Fibroblast of skin of right biceps (primary cell): Measurements from ENCODE around the gene NKX2-3.

Source experiments
- DNase-seq: peaks from one replicate; pipeline ENCODE4 v3.0.0-alpha.2; 2013

NKX2-3 gene

DNA sequence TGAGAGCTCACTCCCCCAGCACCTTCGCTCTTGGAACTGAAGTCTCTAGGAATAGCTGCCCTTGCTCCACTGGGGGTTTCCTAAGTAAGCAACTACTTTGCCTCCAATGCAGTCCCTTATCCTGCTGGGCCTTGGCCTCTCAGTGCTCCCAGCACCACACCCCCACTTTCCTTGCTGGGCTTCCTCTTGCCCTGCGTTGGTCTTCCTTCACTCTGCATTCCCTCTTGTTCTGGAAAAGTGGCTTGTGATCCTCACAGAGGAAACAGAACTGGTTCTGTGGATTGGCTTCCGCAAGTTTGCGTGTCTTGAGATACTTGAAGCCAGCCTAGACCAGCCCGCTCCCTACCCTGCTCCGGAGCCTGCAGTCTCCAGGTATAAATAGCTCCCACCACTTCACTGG, 6.4 kb downstream of the NKX2-3 start:
- DNase-seq: no peak

DNA sequence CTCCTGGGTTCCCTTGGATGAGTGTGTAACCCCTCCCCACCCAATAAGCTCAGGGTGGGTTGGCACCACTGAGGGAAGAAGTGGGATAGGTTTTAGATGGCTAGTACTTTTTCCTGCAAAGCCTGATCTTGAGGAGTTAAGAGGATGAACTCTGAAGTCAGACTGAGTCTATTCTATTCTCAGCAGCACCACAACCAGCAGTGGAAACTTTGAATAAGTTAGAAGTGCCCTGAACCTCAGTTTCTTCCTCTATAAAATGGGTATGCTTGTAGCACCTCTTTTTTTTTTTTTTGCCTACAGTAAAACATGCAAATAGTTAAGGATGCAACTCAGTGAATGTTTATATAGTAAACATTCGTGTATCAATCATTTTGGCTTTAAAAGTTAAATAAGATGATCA, 7.1 kb downstream of the NKX2-3 start:
- DNase-seq: no peak

DNA sequence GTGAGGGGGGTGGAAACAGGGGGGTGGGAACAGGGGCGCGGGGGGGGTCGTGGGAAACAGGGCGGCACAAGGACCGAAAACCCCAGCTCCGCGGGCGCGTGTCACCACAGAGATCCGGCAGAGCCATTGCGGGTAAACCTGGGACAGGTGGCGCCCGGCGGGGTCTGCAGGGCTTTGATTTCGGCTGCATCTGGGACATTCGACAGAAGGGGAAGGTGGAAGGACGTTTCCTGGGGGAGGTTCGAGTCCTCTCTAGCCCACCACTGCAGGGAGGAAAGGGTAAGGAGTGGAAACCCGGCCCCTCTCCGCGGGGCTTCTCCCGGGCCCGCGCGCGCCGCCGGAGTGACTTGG, 7.5 kb downstream of the NKX2-3 start:
- DNase-seq: no peak

DNA sequence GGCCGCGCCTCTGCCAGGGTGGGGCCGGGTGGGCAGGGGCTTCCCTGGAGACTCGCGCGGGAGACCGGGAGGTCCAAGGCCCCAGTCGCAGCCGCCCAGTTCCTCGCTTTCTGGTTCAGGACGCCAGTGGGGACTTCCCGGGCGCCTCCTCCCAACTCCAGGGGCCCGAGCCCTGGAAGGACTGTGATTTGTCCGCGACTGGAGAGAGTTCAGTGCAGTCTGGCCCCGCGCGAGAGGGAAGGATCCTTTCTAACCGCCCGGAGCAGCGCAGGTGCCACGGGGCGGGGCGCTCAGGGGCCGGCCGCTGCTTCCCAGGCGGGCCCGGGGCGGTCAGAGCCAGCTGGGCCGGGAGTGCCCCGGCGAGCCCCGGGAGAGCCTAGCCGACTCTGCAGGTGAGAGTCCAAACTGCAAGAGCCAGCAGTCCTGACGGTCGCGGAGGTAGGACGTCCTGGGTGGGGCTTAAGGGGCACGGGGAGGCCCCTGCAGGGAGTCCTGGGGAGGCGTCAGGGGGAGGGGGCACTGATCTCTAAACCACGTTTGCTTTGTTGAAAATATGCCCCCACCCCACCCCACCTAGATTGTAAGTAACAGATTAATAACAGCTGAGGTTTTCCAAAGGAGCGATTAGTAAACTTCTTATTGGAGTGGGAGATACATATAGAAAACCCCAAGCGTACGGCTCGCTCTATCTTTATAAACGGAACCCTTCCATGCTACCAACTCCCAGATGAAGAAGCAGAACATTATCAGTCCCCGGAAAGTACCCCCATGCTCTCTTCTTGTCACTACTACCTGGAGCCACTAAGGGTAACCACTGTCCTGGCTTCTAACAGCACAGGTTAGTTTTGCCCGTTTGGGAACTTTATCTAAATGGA, 8.2 kb downstream of the NKX2-3 start:
- no peak for DNase-seq

- no peak for DNase-seq
Observed at GRCh38 chr10:99544322-99544721, 11.6 kb downstream of the NKX2-3 start.

DNA sequence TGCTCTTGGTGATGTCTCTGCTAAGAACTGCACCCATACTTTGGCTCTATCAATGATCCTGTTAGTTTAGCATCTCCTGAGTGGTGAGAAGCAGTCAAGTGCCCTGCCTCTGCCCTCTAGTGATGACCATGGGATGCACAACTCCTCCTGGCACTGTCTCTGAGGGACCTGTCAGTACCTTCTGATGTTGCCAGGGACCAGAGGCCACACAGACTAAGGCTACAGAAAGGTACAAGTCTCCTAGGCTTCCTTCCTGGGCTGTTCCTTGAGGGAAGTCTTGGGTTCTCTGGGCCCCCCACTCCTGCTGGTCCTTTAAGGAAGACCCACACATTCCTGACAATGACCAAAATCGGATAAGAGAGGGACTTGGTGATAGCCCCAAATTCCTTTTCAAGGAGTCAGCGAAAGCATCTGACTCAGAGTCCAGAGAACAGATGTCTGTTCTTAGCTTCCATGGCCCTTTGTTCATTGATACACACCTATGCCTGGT, 15.3 kb downstream of the NKX2-3 start:
- DNase-seq: peak; percentile 24

DNA sequence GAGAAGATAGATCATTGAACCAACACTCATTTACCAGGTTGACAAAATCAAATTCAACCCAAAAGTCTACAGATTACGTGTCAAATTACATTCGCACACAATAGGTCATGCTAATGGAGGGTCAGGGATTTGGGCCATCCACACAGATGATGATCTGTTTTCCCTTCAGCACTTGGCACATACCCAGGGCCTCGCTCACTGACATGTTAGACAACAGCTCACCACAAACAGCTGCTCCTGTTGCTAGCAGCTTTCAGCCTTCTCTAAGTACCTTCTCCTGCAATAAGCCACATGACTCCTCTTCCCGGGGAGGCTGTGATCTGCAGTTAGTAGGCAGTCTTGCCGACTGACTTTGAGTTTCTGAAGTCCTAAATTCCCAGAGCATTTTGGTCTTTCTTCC, 18.4 kb downstream of the NKX2-3 start:
- DNase-seq: peak; percentile 35

GRCh38 chr10:99551616-99552015, 18.9 kb downstream of the NKX2-3 start:
- DNase-seq: no peak

DNA sequence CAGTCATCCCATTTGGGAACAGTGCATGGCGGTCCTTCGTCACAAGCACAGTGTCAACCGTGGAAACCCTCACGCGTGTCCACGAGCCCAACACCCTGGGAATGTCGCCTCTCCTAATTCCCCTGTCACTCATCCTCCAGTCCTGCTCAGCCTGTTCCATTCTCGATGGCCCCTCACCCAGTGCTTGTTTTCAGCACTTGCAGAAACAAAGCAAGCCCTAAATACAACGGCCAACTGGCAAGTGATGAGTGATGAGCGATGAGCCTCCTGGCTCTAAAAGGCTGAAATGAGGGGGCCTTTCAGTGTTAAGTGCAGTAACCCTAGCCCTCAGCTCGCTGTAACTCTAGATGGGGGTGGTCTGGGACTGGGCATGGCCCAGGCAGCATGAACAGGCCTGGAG, 22.6 kb downstream of the NKX2-3 start:
- no peak for DNase-seq

DNA sequence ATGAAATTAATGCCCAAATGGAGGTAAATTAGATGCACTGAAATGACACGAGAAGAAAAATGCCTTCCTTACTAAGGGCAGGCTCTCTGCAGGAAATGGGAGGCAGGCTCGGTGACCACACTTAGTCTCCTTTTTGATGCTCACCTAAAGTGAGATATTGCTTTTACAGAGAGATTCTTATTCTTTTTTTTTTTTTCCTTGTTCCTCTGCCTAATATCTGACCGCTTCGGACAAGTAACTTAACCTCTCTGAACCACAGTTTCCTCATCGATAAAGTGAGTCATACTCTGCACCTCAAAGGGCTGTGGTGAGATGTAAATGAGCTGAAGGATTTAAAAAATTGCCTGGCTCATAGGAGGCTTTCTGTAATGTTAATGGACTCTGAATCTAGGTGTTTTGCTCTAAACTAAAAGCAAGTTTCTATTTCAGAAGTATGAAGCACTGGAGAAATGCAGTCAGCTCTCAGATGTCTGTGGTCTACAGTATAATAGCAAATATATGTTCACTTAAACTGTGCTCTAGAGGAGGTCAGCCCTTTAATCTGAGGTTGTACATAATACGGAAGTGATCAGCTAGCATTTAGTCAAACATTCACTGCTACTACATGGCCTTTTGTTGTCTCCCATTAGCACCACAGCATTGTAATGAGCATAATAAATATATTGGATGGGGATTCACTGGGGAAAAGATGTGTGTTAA, 23.2 kb downstream of the NKX2-3 start:
- DNase-seq: no peak

DNA sequence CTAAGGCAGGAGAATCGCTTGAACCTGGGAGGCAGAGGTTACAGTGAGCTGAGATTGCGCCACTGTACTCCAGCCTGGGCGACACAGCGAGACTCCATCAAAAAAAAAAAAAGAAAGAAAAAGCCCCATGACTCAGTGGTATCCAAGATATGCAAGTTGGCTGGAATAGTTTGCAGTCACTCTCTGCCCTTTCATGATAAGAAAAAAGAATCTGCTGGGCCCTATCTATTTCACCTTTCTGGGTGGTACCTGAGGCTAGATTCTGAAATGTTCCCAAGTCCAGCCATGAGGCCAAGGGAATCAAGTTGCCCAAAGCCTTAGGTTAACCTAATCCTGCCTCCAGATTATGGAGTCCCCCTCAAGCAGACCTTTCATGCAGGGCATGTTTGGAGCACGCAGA, 24.3 kb downstream of the NKX2-3 start:
- no peak for DNase-seq

GRCh38 chr10:99558708-99559107, 26.0 kb downstream of the NKX2-3 start:
- no peak for DNase-seq

- DNase-seq: peak; percentile 40
Observed at GRCh38 chr10:99560277-99561126, 27.8 kb downstream of the NKX2-3 start.

DNA sequence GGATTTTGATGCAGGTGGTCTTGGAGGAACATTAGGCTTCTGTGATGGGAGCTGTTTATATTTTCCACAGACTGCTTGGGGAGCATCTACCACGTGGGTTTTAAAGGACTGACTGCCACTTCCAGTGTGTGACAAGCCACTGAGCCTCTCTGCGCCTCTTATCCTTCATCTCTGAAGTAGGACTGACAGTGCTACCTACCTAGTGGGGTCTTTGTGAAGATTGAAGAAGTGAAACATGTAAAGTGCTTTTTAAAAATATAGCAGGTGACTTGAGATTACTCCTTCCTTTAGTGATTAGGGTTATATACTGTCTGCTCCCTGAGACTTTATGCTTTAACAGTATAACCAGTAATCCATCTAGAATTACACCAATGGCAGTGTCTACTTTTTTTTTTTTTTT, 29.9 kb downstream of the NKX2-3 start:
- no peak for DNase-seq

GRCh38 chr10:99564361-99564760, 31.6 kb downstream of the NKX2-3 start:
- no peak for DNase-seq

DNA sequence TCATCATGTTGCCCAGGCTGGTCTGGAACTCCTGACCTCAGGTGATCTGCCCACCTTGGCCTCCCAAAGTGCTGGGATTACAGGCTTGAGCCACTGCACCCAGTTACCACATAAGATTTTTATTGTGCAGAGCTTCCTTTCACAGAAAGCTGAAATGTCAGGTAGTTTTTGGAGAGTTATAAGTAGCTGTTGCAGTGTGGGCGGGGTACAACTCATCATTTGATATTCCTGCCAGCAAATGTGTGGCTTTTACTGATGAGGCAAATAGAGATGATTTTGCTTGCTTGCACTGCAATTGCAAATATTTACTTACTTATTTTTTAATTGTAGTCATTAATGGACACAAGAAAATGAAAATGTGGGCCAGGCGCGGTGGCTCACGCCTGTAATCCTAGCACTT, 32.4 kb downstream of the NKX2-3 start:
- no peak for DNase-seq

GRCh38 chr10:99569253-99569939, 36.7 kb downstream of the NKX2-3 start:
- DNase-seq: no peak

- DNase-seq: no peak
Observed at GRCh38 chr10:99569961-99570360, 37.2 kb downstream of the NKX2-3 start.

DNA sequence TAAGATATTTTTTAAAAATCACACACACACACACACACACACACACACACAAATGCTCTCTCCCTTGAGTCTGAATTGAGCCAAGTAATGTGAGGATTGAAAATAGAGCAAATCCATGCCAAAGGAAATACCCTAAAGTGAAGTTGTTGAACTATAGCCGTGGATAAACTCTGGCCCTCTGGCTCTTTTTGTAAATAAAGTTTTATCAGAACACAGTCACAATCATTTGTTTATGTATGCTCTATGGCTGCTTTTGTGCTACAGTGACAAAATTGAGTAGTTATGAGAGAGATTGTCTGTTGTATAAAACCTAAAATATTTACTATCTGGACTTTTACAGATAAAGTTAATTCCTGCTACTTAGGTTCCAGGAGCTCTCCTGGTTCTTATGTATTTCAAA, 39.1 kb downstream of the NKX2-3 start:
- no peak for DNase-seq

- DNase-seq: no peak
Observed at GRCh38 chr10:99573790-99574189, 41.0 kb downstream of the NKX2-3 start.

GRCh38 chr10:99579971-99580370, 47.2 kb downstream of the NKX2-3 start:
- DNase-seq: no peak

DNA sequence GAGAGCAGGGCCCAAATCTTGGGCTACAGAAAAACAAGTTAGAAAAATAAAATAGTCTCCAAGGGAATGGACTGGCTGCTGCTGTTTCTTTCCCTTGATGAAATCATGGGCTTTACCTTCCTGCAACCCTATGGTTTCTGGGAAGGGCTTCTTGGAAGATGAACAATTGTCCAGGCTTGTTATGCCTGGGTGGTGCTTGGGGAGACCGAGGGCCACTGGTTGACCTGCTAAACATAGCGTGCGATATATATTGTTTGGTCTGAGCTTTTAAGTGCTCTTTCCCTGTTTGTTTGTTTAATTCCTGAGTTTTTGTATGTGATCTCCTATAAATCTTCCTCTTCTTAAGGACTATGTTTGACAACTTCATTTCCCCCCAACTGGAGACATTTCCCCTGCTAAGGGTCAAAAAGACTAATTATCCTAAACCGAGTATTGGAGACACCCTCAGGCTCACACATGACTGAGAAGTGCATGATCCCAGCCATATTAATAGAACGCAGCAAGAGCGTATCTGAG, 49.6 kb downstream of the NKX2-3 start:
- DNase-seq: no peak

DNA sequence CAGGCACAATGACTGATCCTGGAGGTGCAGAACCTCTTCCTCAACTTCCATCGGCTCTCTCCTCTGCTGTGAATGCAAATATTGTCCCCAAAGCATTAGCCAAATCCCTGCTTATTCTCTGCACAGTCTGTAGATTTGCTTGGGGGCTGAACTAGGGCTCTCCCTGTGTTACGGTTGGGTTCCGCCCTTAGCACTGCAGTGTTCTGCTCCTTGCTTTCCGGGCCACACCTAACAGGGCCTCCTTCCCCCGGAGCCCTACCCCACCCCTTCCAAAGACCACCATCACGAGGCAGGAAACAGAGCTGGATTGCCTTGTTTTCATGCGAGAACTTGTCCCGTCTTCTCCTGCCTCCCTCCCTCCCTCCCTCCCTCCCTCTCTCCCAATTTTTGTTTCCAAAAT, 50.9 kb downstream of the NKX2-3 start:
- no peak for DNase-seq
